ENCODE data around the gene NPIPB6.

The NPIPB6 gene

GRCh38 chr16:28301154-28301553, 62.2 kb downstream of the NPIPB6 start:
- H3K36me3 ChIP-seq (ENCODE audit: control insufficient read depth, insufficient read depth, low read length), result peaks cover 7% of the 10 kb centered on the region
- no peaks in the 10 kb centered on the region for H3K27me3 ChIP-seq (ENCODE audit: control insufficient read depth, insufficient read depth, low read length, poor library complexity, severe bottlenecking)
- no peak overlapping the region for H3K4me3 ChIP-seq (ENCODE audit: insufficient read depth, low read depth, low read length)
- peaks cover 14% of the 10 kb centered on the region for H3K4me1 ChIP-seq (ENCODE audit: control insufficient read depth, insufficient read depth, low read length)
- WGBS, 2 experiments, result 94% methylated on average over 6 of the region's 6 CpGs
- no peak overlapping the region for H3K27ac ChIP-seq (ENCODE audit: insufficient read depth, low read depth, low read length, poor library complexity, severe bottlenecking)
- no peaks in the 10 kb centered on the region for H3K9me3 ChIP-seq (ENCODE audit: control insufficient read depth, low read length)

DNA sequence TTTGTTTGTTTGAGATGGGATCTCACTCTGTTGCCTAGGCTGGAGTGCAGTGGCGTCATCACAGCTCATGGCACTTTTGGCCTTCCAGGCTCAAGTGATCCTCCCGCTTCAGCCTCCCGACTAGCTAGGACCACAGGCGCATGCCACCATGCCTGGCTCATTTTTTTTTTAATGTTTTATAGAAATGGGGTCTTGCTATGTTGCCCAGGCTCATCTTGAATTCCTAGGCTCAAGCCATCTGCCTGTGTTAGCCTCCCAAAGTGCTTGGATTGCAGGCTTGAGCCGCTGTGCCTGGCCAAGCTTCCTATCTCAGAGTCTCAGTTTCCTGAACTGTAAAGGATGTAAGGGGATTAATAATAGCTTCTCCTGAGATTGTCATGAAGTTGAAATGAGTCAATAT, 63.0 kb downstream of the NPIPB6 start:
- Histone ChIP-seq H3K4me3 (ENCODE audit: insufficient read depth, low read depth, low read length) (no peak overlapping the region), H3K27me3 (ENCODE audit: control insufficient read depth, insufficient read depth, low read length, poor library complexity, severe bottlenecking) (no peaks in the 10 kb centered on the region), H3K36me3 (ENCODE audit: control insufficient read depth, insufficient read depth, low read length) (peaks cover 7% of the 10 kb centered on the region), H3K9me3 (ENCODE audit: control insufficient read depth, low read length) (no peaks in the 10 kb centered on the region), H3K27ac (ENCODE audit: insufficient read depth, low read depth, low read length, poor library complexity, severe bottlenecking) (no peak overlapping the region), H3K4me1 (ENCODE audit: control insufficient read depth, insufficient read depth, low read length) (peaks cover 14% of the 10 kb centered on the region)
- WGBS, 2 experiments, result 85 to 97% methylated on average over 5 of the region's 5 CpGs

DNA sequence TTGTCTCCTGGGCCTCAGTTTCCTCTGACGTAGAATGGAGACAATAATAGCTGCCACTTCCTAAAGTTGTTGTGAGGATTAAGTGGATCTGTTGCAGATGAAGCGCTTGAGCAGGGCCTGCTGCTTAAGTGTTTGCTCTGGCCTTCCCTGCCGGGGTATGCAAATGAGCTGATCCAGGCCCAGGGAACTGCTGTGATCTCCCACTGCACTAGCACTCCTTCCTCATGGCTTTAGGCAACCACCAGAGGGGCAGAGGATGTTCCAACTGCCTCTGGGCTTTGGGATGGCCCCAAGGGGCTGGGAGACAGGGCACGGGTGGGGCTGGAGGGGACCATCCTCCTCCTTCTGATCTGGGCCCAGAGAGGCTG, 64.8 kb downstream of the NPIPB6 start:
- Histone ChIP-seq H3K4me3 (ENCODE audit: insufficient read depth, low read depth, low read length) (no peak overlapping the region), H3K27me3 (ENCODE audit: control insufficient read depth, insufficient read depth, low read length, poor library complexity, severe bottlenecking) (no peaks in the 10 kb centered on the region), H3K27ac (ENCODE audit: insufficient read depth, low read depth, low read length, poor library complexity, severe bottlenecking) (peak overlapping the region; percentile 16), H3K4me1 (ENCODE audit: control insufficient read depth, insufficient read depth, low read length) (peaks cover 25% of the 10 kb centered on the region), H3K9me3 (ENCODE audit: control insufficient read depth, low read length) (no peaks in the 10 kb centered on the region), H3K36me3 (ENCODE audit: control insufficient read depth, insufficient read depth, low read length) (peaks cover 7% of the 10 kb centered on the region)
- 42% methylated on average over 4 of the region's 4 CpGs for WGBS, 2 experiments

DNA sequence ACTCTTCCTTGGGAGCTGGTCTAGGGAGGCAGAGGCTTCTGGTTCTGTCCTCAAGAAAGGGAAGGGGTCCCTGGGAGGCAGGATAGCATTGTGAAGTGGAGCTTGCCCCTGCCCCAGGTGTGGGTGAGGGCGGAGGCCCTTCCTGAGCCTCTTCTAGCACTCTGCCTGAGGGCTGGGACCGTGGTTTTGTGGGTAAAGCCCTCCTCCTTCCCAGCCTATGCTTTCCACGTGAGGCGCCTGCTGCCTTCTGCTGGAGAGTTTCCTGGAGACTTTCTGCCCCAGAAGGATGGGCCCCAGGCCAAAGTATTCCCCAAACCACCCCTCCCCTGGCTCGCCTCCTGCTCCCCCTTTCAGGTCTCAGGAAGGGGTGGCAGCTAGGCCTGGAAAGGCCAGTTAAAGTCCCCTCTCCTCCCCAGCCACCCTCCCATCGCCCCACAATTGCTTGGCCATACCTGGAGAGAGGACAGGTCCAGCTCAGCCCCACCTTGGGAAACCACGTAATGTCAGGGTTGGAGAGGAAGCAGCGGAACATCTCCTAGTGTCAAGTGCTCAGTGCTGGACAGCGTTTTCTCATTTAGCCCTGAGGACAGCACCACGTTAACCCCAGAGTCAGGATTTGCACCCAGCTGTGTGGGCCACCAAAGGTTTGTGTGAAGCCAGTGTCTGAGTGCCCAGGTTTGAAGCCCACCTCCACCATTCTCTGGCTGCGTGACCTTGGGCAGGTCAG, 65.4 kb downstream of the NPIPB6 start:
- WGBS, 2 experiments, result 66 to 70% methylated on average over 11 of the region's 11 CpGs
- no peak overlapping the region for H3K4me3 ChIP-seq (ENCODE audit: insufficient read depth, low read depth, low read length)

DNA sequence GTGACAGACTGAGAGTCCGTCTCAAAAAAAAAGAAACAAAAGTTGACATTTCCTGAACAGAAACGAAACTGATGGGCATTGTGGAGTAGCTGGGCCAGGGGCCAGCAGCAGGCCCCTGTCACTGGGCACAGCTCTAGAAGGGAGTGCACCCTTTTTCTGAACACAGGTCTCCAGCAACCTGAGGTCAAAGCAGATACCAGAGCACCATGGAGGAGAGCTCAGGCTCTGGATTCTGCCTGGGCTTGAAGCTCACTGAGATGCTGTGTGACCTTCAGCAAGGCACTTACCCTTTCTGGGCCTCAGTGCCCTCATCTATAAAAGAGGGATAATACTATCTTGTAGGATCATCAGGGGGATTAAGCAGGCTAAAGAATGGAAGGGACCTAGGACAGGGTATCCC, 66.0 kb downstream of the NPIPB6 start:
- Histone ChIP-seq H3K4me3 (ENCODE audit: insufficient read depth, low read depth, low read length) (no peak overlapping the region), H3K27me3 (ENCODE audit: control insufficient read depth, insufficient read depth, low read length, poor library complexity, severe bottlenecking) (no peaks in the 10 kb centered on the region), H3K9me3 (ENCODE audit: control insufficient read depth, low read length) (no peaks in the 10 kb centered on the region), H3K4me1 (ENCODE audit: control insufficient read depth, insufficient read depth, low read length) (peaks cover 25% of the 10 kb centered on the region), H3K27ac (ENCODE audit: insufficient read depth, low read depth, low read length, poor library complexity, severe bottlenecking) (no peak overlapping the region), H3K36me3 (ENCODE audit: control insufficient read depth, insufficient read depth, low read length) (peaks cover 7% of the 10 kb centered on the region)
- 90 to 93% methylated on average over 2 of the region's 2 CpGs for WGBS, 2 experiments

More for the DNA sequence above, 65.4 kb downstream of the NPIPB6 start:
- peak overlapping the region; percentile 16 for H3K27ac ChIP-seq (ENCODE audit: insufficient read depth, low read depth, low read length, poor library complexity, severe bottlenecking)
- H3K9me3 ChIP-seq (ENCODE audit: control insufficient read depth, low read length), result no peaks in the 10 kb centered on the region
- no peaks in the 10 kb centered on the region for H3K27me3 ChIP-seq (ENCODE audit: control insufficient read depth, insufficient read depth, low read length, poor library complexity, severe bottlenecking)
- peaks cover 7% of the 10 kb centered on the region for H3K36me3 ChIP-seq (ENCODE audit: control insufficient read depth, insufficient read depth, low read length)
- peaks cover 25% of the 10 kb centered on the region for H3K4me1 ChIP-seq (ENCODE audit: control insufficient read depth, insufficient read depth, low read length)

- WGBS, 2 experiments, result 93% methylated on average over 11 of the region's 11 CpGs
- Histone ChIP-seq H3K9me3 (ENCODE audit: control insufficient read depth, low read length) (no peaks in the 10 kb centered on the region), H3K4me3 (ENCODE audit: insufficient read depth, low read depth, low read length) (no peak overlapping the region), H3K36me3 (ENCODE audit: control insufficient read depth, insufficient read depth, low read length) (peaks cover 3% of the 10 kb centered on the region), H3K27ac (ENCODE audit: insufficient read depth, low read depth, low read length, poor library complexity, severe bottlenecking) (no peak overlapping the region), H3K27me3 (ENCODE audit: control insufficient read depth, insufficient read depth, low read length, poor library complexity, severe bottlenecking) (no peaks in the 10 kb centered on the region), H3K4me1 (ENCODE audit: control insufficient read depth, insufficient read depth, low read length) (peaks cover 25% of the 10 kb centered on the region)
Observed at GRCh38 chr16:28295276-28295675, 68.0 kb downstream of the NPIPB6 start.

GRCh38 chr16:28294201-28294600, 69.1 kb downstream of the NPIPB6 start:
- 86 to 90% methylated on average over 6 of the region's 6 CpGs for WGBS, 2 experiments
- no peaks in the 10 kb centered on the region for H3K9me3 ChIP-seq (ENCODE audit: control insufficient read depth, low read length)
- no peaks in the 10 kb centered on the region for H3K36me3 ChIP-seq (ENCODE audit: control insufficient read depth, insufficient read depth, low read length)
- no peaks in the 10 kb centered on the region for H3K27me3 ChIP-seq (ENCODE audit: control insufficient read depth, insufficient read depth, low read length, poor library complexity, severe bottlenecking)
- no peak overlapping the region for H3K27ac ChIP-seq (ENCODE audit: insufficient read depth, low read depth, low read length, poor library complexity, severe bottlenecking)
- H3K4me1 ChIP-seq (ENCODE audit: control insufficient read depth, insufficient read depth, low read length), result peaks cover 25% of the 10 kb centered on the region
- H3K4me3 ChIP-seq (ENCODE audit: insufficient read depth, low read depth, low read length), result peak overlapping the region; percentile 94

GRCh38 chr16:28293601-28293960, 69.7 kb downstream of the NPIPB6 start:
- peaks cover 25% of the 10 kb centered on the region for H3K4me1 ChIP-seq (ENCODE audit: control insufficient read depth, insufficient read depth, low read length)
- 1 to 2% methylated on average over 10 of the region's 10 CpGs for WGBS, 2 experiments
- peak overlapping the region; percentile 94 for H3K4me3 ChIP-seq (ENCODE audit: insufficient read depth, low read depth, low read length)
- H3K27ac ChIP-seq (ENCODE audit: insufficient read depth, low read depth, low read length, poor library complexity, severe bottlenecking), result no peak overlapping the region
- no peaks in the 10 kb centered on the region for H3K36me3 ChIP-seq (ENCODE audit: control insufficient read depth, insufficient read depth, low read length)
- H3K27me3 ChIP-seq (ENCODE audit: control insufficient read depth, insufficient read depth, low read length, poor library complexity, severe bottlenecking), result no peaks in the 10 kb centered on the region
- H3K9me3 ChIP-seq (ENCODE audit: control insufficient read depth, low read length), result no peaks in the 10 kb centered on the region

- H3K27ac ChIP-seq (ENCODE audit: insufficient read depth, low read depth, low read length, poor library complexity, severe bottlenecking), result peak overlapping the region; percentile 38
- H3K9me3 ChIP-seq (ENCODE audit: control insufficient read depth, low read length), result no peaks in the 10 kb centered on the region
- peaks cover 18% of the 10 kb centered on the region for H3K4me1 ChIP-seq (ENCODE audit: control insufficient read depth, insufficient read depth, low read length)
- WGBS, 2 experiments, result 0% methylated on average over 59 of the region's 60 CpGs
- H3K36me3 ChIP-seq (ENCODE audit: control insufficient read depth, insufficient read depth, low read length), result no peaks in the 10 kb centered on the region
- H3K4me3 ChIP-seq (ENCODE audit: insufficient read depth, low read depth, low read length), result peak overlapping the region; percentile 94
- no peaks in the 10 kb centered on the region for H3K27me3 ChIP-seq (ENCODE audit: control insufficient read depth, insufficient read depth, low read length, poor library complexity, severe bottlenecking)
Observed at GRCh38 chr16:28292731-28293600, 70.3 kb downstream of the NPIPB6 start.

Data from ectodermal cell (in vitro differentiated cells).